Type B pancreatic cell (in vitro differentiated cells): ENCODE data around the gene SEC14L5. TPM values are rescaled to one million over a fixed set of nuclear protein-coding genes. Genes with fewer than 3 reads are reported as not detected.
"Not testable (repeated sequence)": the region's sequence is repeated elsewhere in the genome, so short reads cannot be mapped to it uniquely, and the experiment has no call there.

ENCODE experiments used
- DNase-seq: peaks from one replicate; pipeline ENCODE4 v3.0.0; 2021; ENCODE audit warnings: mixed read lengths; ENCODE audit not compliant: unreplicated experiment; ENCODE audit errors: extremely low spot score
- H3K27ac Mint-ChIP-seq: 2 replicates; pipeline ENCODE4 v1.8.0; 2021; ENCODE audit warnings: mild to moderate bottlenecking, mixed read lengths
- H3K27me3 Mint-ChIP-seq: 2 replicates; pipeline ENCODE4 v1.8.0; 2021; ENCODE audit warnings: mixed read lengths
- H3K36me3 Mint-ChIP-seq: 2 replicates; pipeline ENCODE4 v1.8.0; 2021; ENCODE audit warnings: mixed read lengths
- H3K4me1 Mint-ChIP-seq: one replicate; pipeline ENCODE4 v1.8.0; 2021; ENCODE audit warnings: mixed read lengths; ENCODE audit not compliant: unreplicated experiment
- H3K4me3 Mint-ChIP-seq: 2 replicates; pipeline ENCODE4 v1.8.0; 2021; ENCODE audit warnings: mild to moderate bottlenecking, mixed read lengths
- H3K9me3 Mint-ChIP-seq: 2 replicates; pipeline ENCODE4 v1.8.0; 2021; ENCODE audit warnings: mixed read lengths
- total RNA-seq: library from RNA; stranded (reverse); gene quantifications from 2 replicates; pipeline ENCODE4 v1.2.1, GENCODE V29; 2021; ENCODE audit warnings: low replicate concordance
- TF ChIP-seq, protein P1 (sequence below): fragments of 200-600 bp; sonication (generic); conservative IDR thresholded peaks from 2 replicates; pipeline ENCODE4 v1.5.0; 2021; ENCODE audit warnings: antibody characterized with exemption, mild to moderate bottlenecking

The SEC14L5 gene
- total RNA-seq, 1 donor from 2014 or later: 0.92 TPM

DNA sequence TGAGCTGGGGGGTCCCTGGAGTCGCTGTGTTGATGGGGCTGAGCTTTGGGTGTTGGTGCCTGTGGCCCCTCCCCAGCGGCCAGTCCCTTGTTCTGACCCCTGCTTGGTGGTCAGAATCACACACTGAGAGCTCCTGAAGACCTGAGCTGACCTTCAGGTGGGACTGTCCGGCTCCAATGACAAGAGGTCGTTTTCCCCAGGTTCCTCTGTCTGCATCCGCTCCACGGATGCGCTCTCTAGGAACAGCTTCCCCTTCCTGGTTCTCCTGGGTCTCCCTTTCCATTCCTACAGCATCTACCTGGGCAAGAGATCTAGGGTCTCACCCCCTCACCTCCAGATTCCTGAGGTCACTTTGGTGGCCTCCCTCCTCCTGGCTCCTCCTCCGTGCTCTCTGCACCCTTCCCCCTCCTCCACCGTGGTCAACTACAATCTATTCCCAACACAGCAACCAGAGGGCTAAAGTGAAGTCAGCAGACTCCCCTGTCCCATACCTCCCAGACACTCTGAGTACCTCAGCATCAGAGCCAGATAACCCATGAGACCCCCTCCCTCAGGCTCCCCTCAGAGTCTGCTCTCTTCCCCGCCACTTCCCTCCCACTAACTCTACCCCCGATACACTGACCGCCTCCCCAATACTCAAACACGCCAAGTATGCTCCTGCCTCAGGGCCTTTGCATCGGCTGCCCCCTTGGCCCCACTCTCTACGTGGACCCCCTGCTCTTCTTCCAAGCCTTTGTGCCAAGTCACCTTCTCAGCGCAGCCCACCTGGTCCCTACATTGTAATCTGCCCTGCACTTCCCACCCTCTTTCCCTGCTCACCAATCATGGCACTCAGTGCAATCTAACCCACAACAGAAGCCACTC lies 9.0 kb upstream of the SEC14L5 start:
- TF ChIP-seq, protein P1, sequence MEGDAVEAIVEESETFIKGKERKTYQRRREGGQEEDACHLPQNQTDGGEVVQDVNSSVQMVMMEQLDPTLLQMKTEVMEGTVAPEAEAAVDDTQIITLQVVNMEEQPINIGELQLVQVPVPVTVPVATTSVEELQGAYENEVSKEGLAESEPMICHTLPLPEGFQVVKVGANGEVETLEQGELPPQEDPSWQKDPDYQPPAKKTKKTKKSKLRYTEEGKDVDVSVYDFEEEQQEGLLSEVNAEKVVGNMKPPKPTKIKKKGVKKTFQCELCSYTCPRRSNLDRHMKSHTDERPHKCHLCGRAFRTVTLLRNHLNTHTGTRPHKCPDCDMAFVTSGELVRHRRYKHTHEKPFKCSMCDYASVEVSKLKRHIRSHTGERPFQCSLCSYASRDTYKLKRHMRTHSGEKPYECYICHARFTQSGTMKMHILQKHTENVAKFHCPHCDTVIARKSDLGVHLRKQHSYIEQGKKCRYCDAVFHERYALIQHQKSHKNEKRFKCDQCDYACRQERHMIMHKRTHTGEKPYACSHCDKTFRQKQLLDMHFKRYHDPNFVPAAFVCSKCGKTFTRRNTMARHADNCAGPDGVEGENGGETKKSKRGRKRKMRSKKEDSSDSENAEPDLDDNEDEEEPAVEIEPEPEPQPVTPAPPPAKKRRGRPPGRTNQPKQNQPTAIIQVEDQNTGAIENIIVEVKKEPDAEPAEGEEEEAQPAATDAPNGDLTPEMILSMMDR: no peak
- H3K9me3 Mint-ChIP-seq: no peaks in the 10 kb centered on the region
- H3K4me1 Mint-ChIP-seq: peaks cover 31% of the 10 kb centered on the region
- peak overlapping the region; percentile 91 for H3K27ac Mint-ChIP-seq
- H3K27me3 Mint-ChIP-seq: no peaks in the 10 kb centered on the region
- peak overlapping the region; percentile 47 for H3K4me3 Mint-ChIP-seq
- H3K36me3 Mint-ChIP-seq: no peaks in the 10 kb centered on the region
- DNase-seq: no peak

GRCh38 chr16:4949986-4950385 lies 8.1 kb upstream of the SEC14L5 start:
- TF ChIP-seq, protein P1: no peak
- H3K27ac Mint-ChIP-seq: peak overlapping the region; percentile 91
- peak overlapping the region; percentile 62 for H3K4me3 Mint-ChIP-seq
- no peaks in the 10 kb centered on the region for H3K27me3 Mint-ChIP-seq
- peaks cover 24% of the 10 kb centered on the region for H3K4me1 Mint-ChIP-seq
- no peaks in the 10 kb centered on the region for H3K36me3 Mint-ChIP-seq
- DNase-seq: no peak
- H3K9me3 Mint-ChIP-seq: no peaks in the 10 kb centered on the region

- DNase-seq, H3K36me3 Mint-ChIP-seq, H3K4me3 Mint-ChIP-seq, H3K9me3 Mint-ChIP-seq, H3K27ac Mint-ChIP-seq, H3K27me3 Mint-ChIP-seq: not testable (repeated sequence)
- peaks cover 23% of the 10 kb centered on the region for H3K4me1 Mint-ChIP-seq
Measured at GRCh38 chr16:4951583-4951982, 6.5 kb upstream of the SEC14L5 start.

- DNase-seq: no peak
- TF ChIP-seq, protein P1: no peak
- Mint-ChIP-seq H3K9me3 (no peaks in the 10 kb centered on the region), H3K27ac (no peak overlapping the region), H3K36me3 (no peaks in the 10 kb centered on the region), H3K27me3 (peaks cover 9% of the 10 kb centered on the region), H3K4me3 (no peak overlapping the region), H3K4me1 (peaks cover 22% of the 10 kb centered on the region)
Measured at GRCh38 chr16:4954714-4955113, 3.4 kb upstream of the SEC14L5 start.

- H3K27ac Mint-ChIP-seq: peak overlapping the region; percentile 78
- no peak for DNase-seq
- H3K27me3 Mint-ChIP-seq: peaks cover 13% of the 10 kb centered on the region
- H3K4me3 Mint-ChIP-seq: peak overlapping the region; percentile 92
- TF ChIP-seq, protein P1: no peak
- H3K9me3 Mint-ChIP-seq: no peaks in the 10 kb centered on the region
- no peaks in the 10 kb centered on the region for H3K36me3 Mint-ChIP-seq
- H3K4me1 Mint-ChIP-seq: peaks cover 18% of the 10 kb centered on the region
Measured at GRCh38 chr16:4957420-4957719, 760 bp upstream of the SEC14L5 start.

- TF ChIP-seq, protein P1: no peak
- H3K36me3 Mint-ChIP-seq: no peaks in the 10 kb centered on the region
- H3K27ac Mint-ChIP-seq: no peak overlapping the region
- DNase-seq: no peak
- peaks cover 18% of the 10 kb centered on the region for H3K4me1 Mint-ChIP-seq
- H3K27me3 Mint-ChIP-seq: peaks cover 13% of the 10 kb centered on the region
- H3K9me3 Mint-ChIP-seq: no peaks in the 10 kb centered on the region
- H3K4me3 Mint-ChIP-seq: peak overlapping the region; percentile 92
Measured at GRCh38 chr16:4958510-4959438, 644 bp downstream of the SEC14L5 start.
